A673 (cell line): Measurements from ENCODE around the gene SMARCD3. TPM values are rescaled to one million over a fixed set of nuclear protein-coding genes. Genes with fewer than 3 reads are reported as not detected.

Experiments
- BruUV-seq: library from RNA; stranded (reverse); fragments of 400-500 nt; replicated peaks from 2 replicates; lab custom pipeline; 2021; lab: Mats Ljungman, UMichigan
- CTCF ChIA-PET: fragments of 300-600 bp; sonication (Branson Sonifier 250); formaldehyde crosslinking; loops from one replicate; lab custom pipeline; 2022; ENCODE audit warnings: antibody characterized with exemption; lab: Charles Lee
- POLR2A ChIA-PET: fragments of 300-600 bp; sonication (Branson Sonifier 250); formaldehyde crosslinking; loops from one replicate; lab custom pipeline; 2022; ENCODE audit warnings: antibody characterized with exemption; ENCODE audit not compliant: low non-redundant PET; lab: Charles Lee
- DNase-seq: peaks from one replicate; pipeline ENCODE4 v3.0.0-alpha.2; 2015; ENCODE audit warnings: low spot score
- H3K27ac ChIP-seq: fragments of 200-600 bp; sonication (generic); 2 replicates; pipeline ENCODE4 v1.5.1; 2016; ENCODE audit warnings: mixed run types, low read depth, mild to moderate bottlenecking, mixed read lengths, antibody characterized with exemption, low read length; ENCODE audit not compliant: poor library complexity, severe bottlenecking
- H3K27me3 ChIP-seq: fragments of 200-600 bp; sonication (generic); replicated peaks from 2 replicates; pipeline ENCODE4 v1.6.1; 2017; ENCODE audit warnings: mixed run types, low read depth, mild to moderate bottlenecking, mixed read lengths, antibody characterized with exemption, low read length; ENCODE audit not compliant: insufficient read depth, poor library complexity
- H3K36me3 ChIP-seq: fragments of 200-600 bp; sonication (generic); 2 replicates; pipeline ENCODE4 v1.6.1; 2016; ENCODE audit warnings: mixed run types, mild to moderate bottlenecking, mixed read lengths, antibody characterized with exemption, low read length; ENCODE audit not compliant: insufficient read depth, poor library complexity, severe bottlenecking
- H3K4me1 ChIP-seq: fragments of 200-600 bp; sonication (generic); 2 replicates; pipeline ENCODE4 v1.6.1; 2017; ENCODE audit warnings: mixed run types, mild to moderate bottlenecking, mixed read lengths, antibody characterized with exemption, low read length; ENCODE audit not compliant: insufficient read depth, poor library complexity, severe bottlenecking
- H3K4me3 ChIP-seq: fragments of 200-600 bp; sonication (generic); 2 replicates; pipeline ENCODE4 v1.5.1; 2016; ENCODE audit warnings: low read depth, mixed run types, mild to moderate bottlenecking, mixed read lengths, low read length; ENCODE audit not compliant: poor library complexity, severe bottlenecking
- H3K9me3 ChIP-seq: fragments of 200-600 bp; sonication (generic); 2 replicates; pipeline ENCODE4 v1.6.1; 2016; ENCODE audit warnings: mixed run types, low read depth, mild to moderate bottlenecking, mixed read lengths, antibody characterized with exemption, low read length; ENCODE audit not compliant: poor library complexity, severe bottlenecking
- EZH2 ChIP-seq: fragments of 200-600 bp; sonication (generic); IDR thresholded peaks from 2 replicates; pipeline ENCODE4 v1.6.1; 2017; ENCODE audit warnings: borderline replicate concordance, low read depth, mild to moderate bottlenecking, mixed read lengths, antibody characterized with exemption, low read length; ENCODE audit not compliant: poor library complexity, severe bottlenecking
- intact Hi-C: fragments of 100-400 bp; cut with micrococcal nuclease; formaldehyde crosslinking; loops from one replicate; pipeline ENCODE4 v1.10.0; 2022; ENCODE audit not compliant: unreplicated experiment
- total RNA-seq: library from RNA; stranded (reverse); gene quantifications from 2 replicates; pipeline ENCODE4 v1.2.3, GENCODE V29; 2021
- TF ChIP-seq, protein P1 (sequence below): fragments of 300-800, 200-600 bp; sonication (generic); conservative IDR thresholded peaks from 2 replicates; pipeline ENCODE4 v1.5.1; 2017; ENCODE audit warnings: low read depth, mild to moderate bottlenecking, antibody characterized with exemption, low read length, moderate library complexity, mixed read lengths

SMARCD3 gene
- total RNA-seq, 1 experiment from 2014 or later: 44.8 TPM

GRCh38 chr7:151252561-151252835 lies 4.0 kb upstream of the SMARCD3 start:
- peak overlapping the region; percentile 58 for H3K4me3 ChIP-seq
- BruUV-seq: no TSS peak
- POLR2A ChIA-PET: interaction anchor here (0.6 kb wide), 1 partner anchor 9 kb away, joined by 3 read pairs; no protein-coding TSS in a partner anchor
- H3K27ac ChIP-seq: peak overlapping the region; percentile 80
- intact Hi-C loops: no loop called here
- no peaks in the 10 kb centered on the region for H3K9me3 ChIP-seq
- H3K36me3 ChIP-seq: no peaks in the 10 kb centered on the region
- CTCF ChIA-PET: no interaction called here
- H3K27me3 ChIP-seq: no peaks in the 10 kb centered on the region
- no peak for DNase-seq
- peaks cover 36% of the 10 kb centered on the region for H3K4me1 ChIP-seq
- TF ChIP-seq, protein P1, sequence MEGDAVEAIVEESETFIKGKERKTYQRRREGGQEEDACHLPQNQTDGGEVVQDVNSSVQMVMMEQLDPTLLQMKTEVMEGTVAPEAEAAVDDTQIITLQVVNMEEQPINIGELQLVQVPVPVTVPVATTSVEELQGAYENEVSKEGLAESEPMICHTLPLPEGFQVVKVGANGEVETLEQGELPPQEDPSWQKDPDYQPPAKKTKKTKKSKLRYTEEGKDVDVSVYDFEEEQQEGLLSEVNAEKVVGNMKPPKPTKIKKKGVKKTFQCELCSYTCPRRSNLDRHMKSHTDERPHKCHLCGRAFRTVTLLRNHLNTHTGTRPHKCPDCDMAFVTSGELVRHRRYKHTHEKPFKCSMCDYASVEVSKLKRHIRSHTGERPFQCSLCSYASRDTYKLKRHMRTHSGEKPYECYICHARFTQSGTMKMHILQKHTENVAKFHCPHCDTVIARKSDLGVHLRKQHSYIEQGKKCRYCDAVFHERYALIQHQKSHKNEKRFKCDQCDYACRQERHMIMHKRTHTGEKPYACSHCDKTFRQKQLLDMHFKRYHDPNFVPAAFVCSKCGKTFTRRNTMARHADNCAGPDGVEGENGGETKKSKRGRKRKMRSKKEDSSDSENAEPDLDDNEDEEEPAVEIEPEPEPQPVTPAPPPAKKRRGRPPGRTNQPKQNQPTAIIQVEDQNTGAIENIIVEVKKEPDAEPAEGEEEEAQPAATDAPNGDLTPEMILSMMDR: no peak
- TF ChIP-seq EZH2: no peak

GRCh38 chr7:151251689-151252560 lies 3.4 kb upstream of the SMARCD3 start:
- ChIA-PET POLR2A (interaction anchor here (0.6 kb wide), 1 partner anchor 10 kb away, joined by 3 read pairs; no protein-coding TSS in a partner anchor), CTCF (no interaction called here)
- DNase-seq: peak; percentile 78
- intact Hi-C loops: no loop called here
- peak overlapping the region; percentile 80 for H3K27ac ChIP-seq
- no peaks in the 10 kb centered on the region for H3K36me3 ChIP-seq
- no TSS peak for BruUV-seq
- peak overlapping the region; percentile 58 for H3K4me3 ChIP-seq
- no peaks in the 10 kb centered on the region for H3K9me3 ChIP-seq
- no peaks in the 10 kb centered on the region for H3K27me3 ChIP-seq
- TF ChIP-seq, protein P1: no peak
- no peak for TF ChIP-seq EZH2
- H3K4me1 ChIP-seq: peaks cover 42% of the 10 kb centered on the region

DNA sequence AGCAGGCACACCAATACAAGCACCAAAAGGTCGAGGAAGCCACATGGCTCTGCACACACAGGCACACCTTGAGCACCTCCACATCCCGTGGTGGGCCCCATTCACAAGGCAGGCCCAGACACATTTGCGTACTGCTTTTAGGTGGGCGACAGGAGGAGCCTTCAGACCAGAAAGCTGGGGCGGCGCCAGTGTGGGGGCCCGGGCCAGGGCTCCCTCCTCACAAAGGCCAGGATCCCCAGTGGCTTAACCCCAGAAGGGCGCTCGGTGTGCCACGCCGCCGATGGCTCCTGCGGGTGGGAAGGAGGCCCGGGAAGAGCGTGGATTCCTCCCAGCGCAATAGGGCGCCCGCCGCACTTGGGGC lies 2.8 kb upstream of the SMARCD3 start:
- Histone ChIP-seq H3K4me3 (peak overlapping the region; percentile 58), H3K27me3 (no peaks in the 10 kb centered on the region), H3K4me1 (peaks cover 48% of the 10 kb centered on the region), H3K36me3 (no peaks in the 10 kb centered on the region), H3K9me3 (no peaks in the 10 kb centered on the region), H3K27ac (peak overlapping the region; percentile 70)
- POLR2A ChIA-PET: no interaction called here
- TF ChIP-seq, protein P1: no peak
- no peak for TF ChIP-seq EZH2
- DNase-seq: no peak
- CTCF ChIA-PET: no interaction called here
- intact Hi-C loops: no loop called here
- no TSS peak for BruUV-seq
